Ovary (tissue), 9 donors: ENCODE results near the gene KLHL3. TPM values are rescaled to one million over a fixed set of nuclear protein-coding genes. Genes with fewer than 3 reads are reported as not detected.
A peak's percentile ranks its signal among the peaks of the same experiment; 100 is the strongest.

Experiments
- DNase-seq, 5 donors: peaks; one replicate each; pipeline ENCODE4 v3.0.0-alpha.2; 2019 to 2020
- H3K27ac ChIP-seq, 2 donors: fragments of 200-600 bp; one replicate each; pipeline versions ENCODE4 v1.5.1 to v1.8.0; 2019 to 2022
- H3K27me3 ChIP-seq: fragments of 200-600 bp; one replicate; pipeline ENCODE4 v1.8.0; 2022
- H3K36me3 ChIP-seq: fragments of 200-600 bp; sonication (generic); one replicate; pipeline ENCODE4 v1.5.1; 2019
- H3K4me1 ChIP-seq: one replicate; pipeline ENCODE4 v1.8.1; 2013; ENCODE audit warnings: mild to moderate bottlenecking, moderate library complexity; ENCODE audit not compliant: insufficient read depth
- H3K4me3 ChIP-seq: fragments of 200-600 bp; sonication (generic); one replicate; pipeline ENCODE4 v1.5.1; 2017
- H3K9me3 ChIP-seq, 2 donors: fragments of 200-600 bp in 1 of 2; sonication (generic) in 1 of 2; one replicate each; pipeline versions ENCODE4 v1.5.1 to v1.8.1; 2013 to 2019; ENCODE audit warnings: mild to moderate bottlenecking in 1 of 2, moderate library complexity in 1 of 2
- EP300 ChIP-seq: sonication (generic); formaldehyde crosslinking; IDR thresholded peaks from one replicate; pipeline ENCODE4 v1.6.1; 2017; ENCODE audit warnings: antibody characterized with exemption
- POLR2A ChIP-seq: fragments of 450-650 bp; IDR thresholded peaks from one replicate; pipeline ENCODE4 v1.6.1; 2017; ENCODE audit warnings: antibody characterized with exemption, mild to moderate bottlenecking, moderate library complexity
- WGBS, 3 donors: extraction: QIAGEN DNeasy Blood & Tissue Kit in 1 of 3; methylation state at CpG; one replicate each; pipeline versions ENCODE4 v1.1.5 to v1.1.7; 2013 to 2017; 5-methylcytosine and 5-hydroxymethylcytosine counted together
- intact Hi-C, 4 donors: fragments of 100-400 bp; cut with DNase I; formaldehyde crosslinking; loops; one replicate each; pipeline versions ENCODE4 v1.11.0 to v1.15.1; 2022 to 2023
- polyA plus RNA-seq, 2 donors: library from polyadenylated mRNA; stranded (reverse); fragments of 200-250 nt in 1 of 2; fragments of 350-450 nt in 1 of 2; fragmentation: Illumina TruSeq in 1 of 2; extraction: RNeasy Lipid Tissue Mini Kit (QIAGEN cat#74804) in 1 of 2; gene quantifications; one replicate each; pipeline ENCODE4 v1.2.3, GENCODE V29; 2013 to 2014
- total RNA-seq, 7 donors: library from RNA; depleted of rRNA in 2 of 7; stranded (reverse); fragments of >200 nt in 2 of 7; fragmentation: NEBNext Ultra II Directional in 3 of 7; extraction: Animal tissue kit (Norgen Biotek cat#: 25700) in 3 of 7; gene quantifications; one replicate each; pipeline versions ENCODE4 v1.1.0 to v1.2.4, GENCODE V29; 2016 to 2023
- TF ChIP-seq, protein P1 (sequence below), 3 donors: fragments of 450-650 bp in 2 of 3; fragments of 200-600 bp in 1 of 3; IDR thresholded peaks; one replicate each; pipeline versions ENCODE4 v1.5.1 to v1.8.0; 2016 to 2022; ENCODE audit warnings: antibody characterized with exemption in 3 of 3, mild to moderate bottlenecking in 1 of 3
- donor health status: DM: no; HTN: no; CAD: no; lungs with moderate emphysema.
- donor health status: DM: no; HTN: no; CAD: no.
- donor health status: Bipolar disorder and iron deficiency.
- donor health status: DM: yes; HTN: yes; CAD: no.
- donor health status: DM: no; HTN: no; CAD: no.
- donor health status: DM: yes; HTN: yes; CAD: no.

Gene KLHL3
- total and polyA plus RNA-seq, 9 donors = 2.9 to 15.7 (median 8.7) TPM

- H3K4me1 ChIP-seq = no peaks in the 10 kb centered on the region
- H3K4me3 ChIP-seq = no peak overlapping the region
- peak in 1 of 5 donors; percentile 18 for DNase-seq
- TF ChIP-seq POLR2A (no peak), EP300 (no peak)
- TF ChIP-seq, protein P1, sequence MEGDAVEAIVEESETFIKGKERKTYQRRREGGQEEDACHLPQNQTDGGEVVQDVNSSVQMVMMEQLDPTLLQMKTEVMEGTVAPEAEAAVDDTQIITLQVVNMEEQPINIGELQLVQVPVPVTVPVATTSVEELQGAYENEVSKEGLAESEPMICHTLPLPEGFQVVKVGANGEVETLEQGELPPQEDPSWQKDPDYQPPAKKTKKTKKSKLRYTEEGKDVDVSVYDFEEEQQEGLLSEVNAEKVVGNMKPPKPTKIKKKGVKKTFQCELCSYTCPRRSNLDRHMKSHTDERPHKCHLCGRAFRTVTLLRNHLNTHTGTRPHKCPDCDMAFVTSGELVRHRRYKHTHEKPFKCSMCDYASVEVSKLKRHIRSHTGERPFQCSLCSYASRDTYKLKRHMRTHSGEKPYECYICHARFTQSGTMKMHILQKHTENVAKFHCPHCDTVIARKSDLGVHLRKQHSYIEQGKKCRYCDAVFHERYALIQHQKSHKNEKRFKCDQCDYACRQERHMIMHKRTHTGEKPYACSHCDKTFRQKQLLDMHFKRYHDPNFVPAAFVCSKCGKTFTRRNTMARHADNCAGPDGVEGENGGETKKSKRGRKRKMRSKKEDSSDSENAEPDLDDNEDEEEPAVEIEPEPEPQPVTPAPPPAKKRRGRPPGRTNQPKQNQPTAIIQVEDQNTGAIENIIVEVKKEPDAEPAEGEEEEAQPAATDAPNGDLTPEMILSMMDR (IDR thresholded peaks at IDR 0.05) = no peak
- H3K27ac ChIP-seq = no peak overlapping the region
- intact Hi-C loops = no loop called here
- 94 to 98% (median 96%) methylated on average over 3 of the region's 3 CpGs for WGBS, 3 donors
- H3K27me3 ChIP-seq = no peaks in the 10 kb centered on the region
- H3K36me3 ChIP-seq = no peaks in the 10 kb centered on the region
- H3K9me3 ChIP-seq = no peaks in the 10 kb centered on the region
Observed at GRCh38 chr5:137708796-137709559, 26.9 kb downstream of the KLHL3 start.

- intact Hi-C loops = no loop called here
- TF ChIP-seq EP300 = no peak
- TF ChIP-seq POLR2A = no peak
- TF ChIP-seq, protein P1 (IDR thresholded peaks at IDR 0.05) = no peak
- Histone ChIP-seq H3K36me3 (no peaks in the 10 kb centered on the region), H3K27ac (no peak overlapping the region), H3K4me3 (no peak overlapping the region), H3K9me3 (no peaks in the 10 kb centered on the region), H3K27me3 (no peaks in the 10 kb centered on the region), H3K4me1 (no peaks in the 10 kb centered on the region)
- no peak for DNase-seq
- 98 to 100% (median 100%) methylated on average over 1 of the region's 1 CpG for WGBS, 3 donors
Observed at GRCh38 chr5:137708062-137708461, 27.8 kb downstream of the KLHL3 start.

DNA sequence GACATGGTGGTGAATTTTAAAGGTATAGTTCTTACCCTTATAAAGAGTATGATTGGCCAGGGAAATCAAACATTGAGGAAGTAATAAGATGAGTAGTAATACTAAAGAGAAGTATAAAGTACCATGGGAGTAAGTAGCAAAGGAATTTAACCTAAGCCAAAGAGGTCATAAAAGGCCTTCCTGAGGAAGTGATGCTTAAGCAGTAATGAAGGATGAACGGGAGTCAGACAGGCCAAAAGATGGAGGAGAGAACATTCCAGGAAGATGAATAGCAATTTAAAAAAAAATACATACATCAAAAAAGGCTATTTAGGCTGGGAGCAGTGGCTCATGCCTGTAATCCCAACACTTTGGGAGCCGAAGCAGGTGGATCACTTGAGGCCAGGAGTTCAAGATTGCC is 29.0 kb downstream of the KLHL3 start:
- no peak overlapping the region for H3K4me3 ChIP-seq
- H3K36me3 ChIP-seq = no peaks in the 10 kb centered on the region
- H3K9me3 ChIP-seq = no peaks in the 10 kb centered on the region
- H3K27me3 ChIP-seq = no peaks in the 10 kb centered on the region
- no peaks in the 10 kb centered on the region for H3K4me1 ChIP-seq
- intact Hi-C loops = no loop called here
- H3K27ac ChIP-seq = no peak overlapping the region
- no peak for DNase-seq
- TF ChIP-seq, protein P1 (IDR thresholded peaks at IDR 0.05) = no peak
- TF ChIP-seq EP300 (no peak), POLR2A (no peak)
- whole genome bisulfite sequencing, 3 donors = 74 to 84% (median 81%) methylated on average over 2 of the region's 2 CpGs

- H3K27ac ChIP-seq = no peak overlapping the region
- no peaks in the 10 kb centered on the region for H3K9me3 ChIP-seq
- H3K4me3 ChIP-seq = no peak overlapping the region
- no peaks in the 10 kb centered on the region for H3K4me1 ChIP-seq
- intact Hi-C loops = no loop called here
- H3K36me3 ChIP-seq = no peaks in the 10 kb centered on the region
- DNase-seq = no peak
- no peaks in the 10 kb centered on the region for H3K27me3 ChIP-seq
- no peak for TF ChIP-seq POLR2A
- TF ChIP-seq, protein P1 (IDR thresholded peaks at IDR 0.05) = no peak
- no peak for TF ChIP-seq EP300
Observed at GRCh38 chr5:137705106-137705505, 30.8 kb downstream of the KLHL3 start.
